RWPE2 (cell line): Measurements from ENCODE around the gene CD79B.

Source experiments
- ATAC-seq: fragments of 200-7000 bp; cut with Tn5 transposase; 3 replicates; pipeline ENCODE4 v1.9.1; 2021; ENCODE audit warnings: low read depth
- DNase-seq: peaks from one replicate; pipeline ENCODE4 v3.0.0-alpha.2; 2020; ENCODE audit warnings: low spot score
- H3K27ac ChIP-seq: fragments of 450-650 bp; 2 replicates; pipeline ENCODE4 v1.5.1; 2017; ENCODE audit warnings: mild to moderate bottlenecking; ENCODE audit not compliant: poor library complexity, severe bottlenecking
- H3K27me3 ChIP-seq: fragments of 250-450 bp; sonication (Bioruptor Pico); 2 replicates; pipeline ENCODE4 v1.5.1; 2021; ENCODE audit warnings: mild to moderate bottlenecking, moderate library complexity; ENCODE audit not compliant: insufficient read depth, poor library complexity, severe bottlenecking
- H3K36me3 ChIP-seq: fragments of 250-450 bp; sonication (Bioruptor Pico); 2 replicates; pipeline ENCODE4 v1.5.1; 2020; ENCODE audit warnings: low read depth, mild to moderate bottlenecking, moderate library complexity
- H3K4me1 ChIP-seq: fragments of 250-450 bp; sonication (Bioruptor Pico); 2 replicates; pipeline ENCODE4 v1.5.1; 2021; ENCODE audit warnings: mild to moderate bottlenecking, moderate library complexity; ENCODE audit not compliant: insufficient read depth, poor library complexity, severe bottlenecking
- H3K4me3 ChIP-seq: fragments of 250-450 bp; sonication (Bioruptor Pico); 2 replicates; pipeline ENCODE4 v1.5.1; 2021; ENCODE audit warnings: mild to moderate bottlenecking, moderate library complexity; ENCODE audit not compliant: severe bottlenecking
- H3K9me3 ChIP-seq: fragments of 250-450 bp; sonication (Bioruptor Pico); 2 replicates; pipeline ENCODE4 v1.5.1; 2021; ENCODE audit warnings: mild to moderate bottlenecking, moderate library complexity; ENCODE audit not compliant: severe bottlenecking
- TF ChIP-seq, protein P1 (sequence below): fragments of 450-650 bp; IDR thresholded peaks from one replicate; pipeline ENCODE4 v1.5.1; 2017; ENCODE audit warnings: mild to moderate bottlenecking, moderate library complexity; ENCODE audit not compliant: poor library complexity, severe bottlenecking

Gene CD79B

DNA sequence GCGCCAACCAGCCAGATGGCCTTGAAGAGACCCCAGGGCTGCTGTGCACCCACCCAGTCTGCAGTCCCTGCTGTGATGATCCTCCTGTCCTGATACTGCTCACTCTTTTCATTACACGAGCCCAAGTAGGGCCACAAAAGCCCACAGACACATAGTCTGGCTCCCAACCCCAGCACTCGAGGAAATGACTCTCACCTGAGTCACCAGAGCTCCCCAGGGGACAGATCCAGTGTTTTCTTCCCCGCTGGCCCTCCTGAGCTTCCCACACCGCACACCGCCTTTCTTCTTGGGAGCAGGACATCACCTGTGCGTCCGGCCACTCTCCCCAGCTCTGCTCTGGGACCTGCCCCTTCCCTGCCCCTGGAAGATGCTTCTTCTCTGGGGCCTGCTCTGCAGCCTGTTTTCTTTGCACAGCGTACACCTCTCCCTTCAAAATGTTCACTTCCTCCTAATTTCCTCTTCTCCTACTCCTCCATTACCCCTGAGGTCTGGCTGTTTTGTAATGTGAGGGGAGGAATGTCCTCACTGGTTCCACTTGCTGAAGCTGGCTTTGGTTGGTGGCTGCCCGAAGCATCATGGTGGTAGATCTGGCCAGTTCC lies 42.6 kb upstream of the CD79B start:
- ATAC-seq (peak; percentile 88), DNase-seq (no peak)
- Histone ChIP-seq H3K9me3 (no peaks in the 10 kb centered on the region), H3K27me3 (no peaks in the 10 kb centered on the region), H3K27ac (peak overlapping the region; percentile 61), H3K4me3 (no peak overlapping the region), H3K36me3 (no peaks in the 10 kb centered on the region), H3K4me1 (peaks cover 19% of the 10 kb centered on the region)
- TF ChIP-seq, protein P1, sequence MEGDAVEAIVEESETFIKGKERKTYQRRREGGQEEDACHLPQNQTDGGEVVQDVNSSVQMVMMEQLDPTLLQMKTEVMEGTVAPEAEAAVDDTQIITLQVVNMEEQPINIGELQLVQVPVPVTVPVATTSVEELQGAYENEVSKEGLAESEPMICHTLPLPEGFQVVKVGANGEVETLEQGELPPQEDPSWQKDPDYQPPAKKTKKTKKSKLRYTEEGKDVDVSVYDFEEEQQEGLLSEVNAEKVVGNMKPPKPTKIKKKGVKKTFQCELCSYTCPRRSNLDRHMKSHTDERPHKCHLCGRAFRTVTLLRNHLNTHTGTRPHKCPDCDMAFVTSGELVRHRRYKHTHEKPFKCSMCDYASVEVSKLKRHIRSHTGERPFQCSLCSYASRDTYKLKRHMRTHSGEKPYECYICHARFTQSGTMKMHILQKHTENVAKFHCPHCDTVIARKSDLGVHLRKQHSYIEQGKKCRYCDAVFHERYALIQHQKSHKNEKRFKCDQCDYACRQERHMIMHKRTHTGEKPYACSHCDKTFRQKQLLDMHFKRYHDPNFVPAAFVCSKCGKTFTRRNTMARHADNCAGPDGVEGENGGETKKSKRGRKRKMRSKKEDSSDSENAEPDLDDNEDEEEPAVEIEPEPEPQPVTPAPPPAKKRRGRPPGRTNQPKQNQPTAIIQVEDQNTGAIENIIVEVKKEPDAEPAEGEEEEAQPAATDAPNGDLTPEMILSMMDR = no peak

DNA sequence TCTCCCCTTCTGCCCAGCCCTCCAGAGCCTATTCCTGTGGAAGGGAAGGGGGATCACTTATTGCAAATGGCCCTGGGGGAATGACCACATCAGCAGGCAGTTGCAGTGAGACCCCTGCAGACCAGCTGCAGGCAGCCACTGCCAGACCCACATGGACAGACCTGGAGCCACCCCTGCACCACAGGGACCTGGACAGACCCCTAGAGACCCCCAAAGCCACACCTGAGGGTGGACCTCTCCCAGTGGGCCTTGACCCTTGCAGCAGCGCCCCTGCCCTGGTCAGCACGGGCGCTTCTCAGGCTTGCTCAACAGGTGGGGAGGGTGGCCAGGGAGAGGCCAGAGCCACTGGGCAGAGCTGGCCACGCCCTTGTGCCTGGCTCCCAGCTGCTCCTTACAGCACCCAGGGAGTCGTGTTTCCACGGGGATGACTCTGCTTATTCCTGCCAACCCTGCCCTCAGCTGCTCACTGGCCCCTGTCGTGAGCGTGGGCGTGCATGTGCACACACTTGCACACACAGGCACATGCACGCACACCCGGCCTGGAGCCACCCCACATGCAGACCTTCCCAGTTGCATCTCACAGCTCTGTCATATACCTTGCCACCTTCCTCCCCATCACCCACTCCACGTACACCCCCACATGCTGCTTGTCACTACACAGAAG lies 41.9 kb upstream of the CD79B start:
- Histone ChIP-seq H3K27ac (peak overlapping the region; percentile 61), H3K27me3 (no peaks in the 10 kb centered on the region), H3K9me3 (no peaks in the 10 kb centered on the region), H3K4me1 (peaks cover 19% of the 10 kb centered on the region), H3K36me3 (no peaks in the 10 kb centered on the region), H3K4me3 (no peak overlapping the region)
- no peak for DNase-seq
- TF ChIP-seq, protein P1 = no peak
- ATAC-seq = peak; percentile 82

DNA sequence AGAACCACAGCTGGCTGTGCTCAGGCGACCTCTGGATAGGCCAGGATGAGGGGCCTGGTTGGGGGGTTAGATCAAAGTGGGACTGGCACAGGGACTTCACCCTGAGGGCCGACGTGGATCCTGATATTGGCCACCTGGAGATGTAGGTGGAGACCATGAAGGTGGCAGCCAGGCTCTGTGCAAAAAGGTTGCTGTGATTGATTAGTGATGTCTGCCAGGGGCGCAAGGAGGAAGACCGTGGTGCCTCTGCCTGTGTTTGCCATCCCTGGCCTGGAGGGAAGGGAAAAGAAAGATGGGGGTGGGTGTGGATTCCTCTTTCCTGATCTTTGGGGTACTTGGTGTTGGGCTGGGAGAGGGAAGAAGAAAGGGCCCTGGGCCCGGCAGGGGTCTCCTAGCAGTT lies 41.1 kb upstream of the CD79B start:
- H3K27ac ChIP-seq = no peak overlapping the region
- TF ChIP-seq, protein P1 = no peak
- no peaks in the 10 kb centered on the region for H3K9me3 ChIP-seq
- no peak overlapping the region for H3K4me3 ChIP-seq
- no peaks in the 10 kb centered on the region for H3K27me3 ChIP-seq
- DNase-seq (no peak), ATAC-seq (no peak)
- peaks cover 19% of the 10 kb centered on the region for H3K4me1 ChIP-seq
- no peaks in the 10 kb centered on the region for H3K36me3 ChIP-seq

DNA sequence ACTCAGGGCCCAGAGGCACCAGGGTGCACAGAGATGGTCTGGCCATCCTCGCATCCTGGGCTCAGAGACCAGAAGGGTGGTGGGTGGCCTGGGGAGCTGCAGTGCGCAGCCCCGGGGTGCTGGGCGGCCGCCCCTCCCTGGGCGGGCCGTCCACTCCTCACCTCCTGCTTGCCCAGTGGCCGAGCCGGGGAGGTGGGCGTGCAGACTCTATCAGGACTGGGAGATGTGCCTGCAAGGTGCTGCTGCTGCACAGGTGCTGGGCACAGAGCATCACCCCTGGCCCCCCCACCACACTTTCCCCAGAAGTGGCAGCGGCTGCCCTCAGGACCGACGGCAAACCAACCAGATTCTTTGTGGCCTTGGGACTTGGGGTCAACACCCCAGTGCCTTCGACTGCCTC lies 40.7 kb upstream of the CD79B start, which contains the start of gene SCN4A:
Gene SCN4A, minus strand, starts transcription at position 123 of the 400 bp plus-strand sequence. Its CDS starts 77 bp downstream, at position 46.
- Histone ChIP-seq H3K27ac (peak within 1 kb of the TSS; percentile 61), H3K4me3 (no peak within 1 kb of the TSS), H3K4me1 (peaks cover 19% of the 10 kb centered on the region), H3K9me3 (no peaks in the 10 kb centered on the region), H3K27me3 (no peaks in the 10 kb centered on the region), H3K36me3 (no peaks in the 10 kb centered on the region)
- no peak for DNase-seq
- no peak for ATAC-seq
- TF ChIP-seq, protein P1 = no peak

DNA sequence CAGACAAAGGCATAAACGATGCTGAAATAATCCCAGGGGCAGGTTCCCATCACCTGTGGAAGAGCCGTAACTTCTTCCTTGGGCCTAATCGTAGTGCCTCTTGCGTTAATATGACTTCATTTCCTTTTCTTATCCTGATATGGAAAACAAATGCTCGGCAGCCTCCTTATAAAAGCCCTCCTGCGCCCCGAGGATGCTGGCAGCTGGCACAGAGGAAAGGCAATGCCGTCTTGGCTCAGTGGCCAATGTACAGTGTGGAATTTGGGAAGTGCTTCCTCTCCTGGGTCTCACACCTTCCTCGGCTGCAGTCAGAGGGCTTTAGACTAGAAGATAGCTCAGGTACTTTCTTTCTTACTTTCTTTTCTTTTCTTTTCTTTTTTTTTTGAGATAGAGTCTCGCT lies 37.1 kb upstream of the CD79B start:
- Histone ChIP-seq H3K9me3 (no peaks in the 10 kb centered on the region), H3K36me3 (no peaks in the 10 kb centered on the region), H3K27ac (no peak overlapping the region), H3K27me3 (no peaks in the 10 kb centered on the region), H3K4me3 (no peak overlapping the region), H3K4me1 (peaks cover 9% of the 10 kb centered on the region)
- no peak for ATAC-seq
- no peak for DNase-seq
- TF ChIP-seq, protein P1 = no peak
